ENCODE results near the gene PIK3C2G. TPM values are rescaled to one million over a fixed set of nuclear protein-coding genes. Genes with fewer than 3 reads are reported as not detected.

PIK3C2G gene
- total and polyA plus RNA-seq, 2 donors, result 0.05 TPM

- H3K9me3 ChIP-seq (ENCODE audit: control insufficient read depth in 2 of 2, insufficient read depth in 1 of 2, low read length in 1 of 2), result no peaks in the 10 kb centered on the region
- H3K27ac ChIP-seq (ENCODE audit: low read depth in 1 of 2, low read length in 1 of 2), result no peak overlapping the region
- no peaks in the 10 kb centered on the region for H3K4me1 ChIP-seq (ENCODE audit: control insufficient read depth in 2 of 2, insufficient read depth in 2 of 2, low read length in 2 of 2)
- H3K36me3 ChIP-seq (ENCODE audit: control insufficient read depth in 2 of 2, insufficient read depth in 2 of 2, low read length in 1 of 2), result no peaks in the 10 kb centered on the region
- no peak overlapping the region for H3K4me3 ChIP-seq (ENCODE audit: low read length in 2 of 2)
- H3K27me3 ChIP-seq (ENCODE audit: control insufficient read depth in 2 of 2, insufficient read depth in 1 of 2, low read length in 1 of 2), result no peaks in the 10 kb centered on the region
- DNase-seq (ENCODE audit: low read depth in 6 of 9, low spot score in 9 of 9), result no peak
- 95% methylated on average over 3 of the region's 3 CpGs for WGBS
Observed at GRCh38 chr12:18551701-18552100, 290.4 kb downstream of the PIK3C2G start.

GRCh38 chr12:18552829-18553228 is 291.5 kb downstream of the PIK3C2G start:
- no peaks in the 10 kb centered on the region for H3K36me3 ChIP-seq (ENCODE audit: control insufficient read depth in 2 of 2, insufficient read depth in 2 of 2, low read length in 1 of 2)
- DNase-seq (ENCODE audit: low read depth in 6 of 9, low spot score in 9 of 9), result no peak
- no peak overlapping the region for H3K27ac ChIP-seq (ENCODE audit: low read depth in 1 of 2, low read length in 1 of 2)
- H3K4me3 ChIP-seq (ENCODE audit: low read length in 2 of 2), result no peak overlapping the region
- H3K9me3 ChIP-seq (ENCODE audit: control insufficient read depth in 2 of 2, insufficient read depth in 1 of 2, low read length in 1 of 2), result no peaks in the 10 kb centered on the region
- H3K27me3 ChIP-seq (ENCODE audit: control insufficient read depth in 2 of 2, insufficient read depth in 1 of 2, low read length in 1 of 2), result no peaks in the 10 kb centered on the region
- H3K4me1 ChIP-seq (ENCODE audit: control insufficient read depth in 2 of 2, insufficient read depth in 2 of 2, low read length in 2 of 2), result no peaks in the 10 kb centered on the region
- 95% methylated on average over 5 of the region's 5 CpGs for WGBS

- Histone ChIP-seq H3K4me1 (ENCODE audit: control insufficient read depth in 2 of 2, insufficient read depth in 2 of 2, low read length in 2 of 2) (no peaks in the 10 kb centered on the region), H3K9me3 (ENCODE audit: control insufficient read depth in 2 of 2, insufficient read depth in 1 of 2, low read length in 1 of 2) (no peaks in the 10 kb centered on the region), H3K27me3 (ENCODE audit: control insufficient read depth in 2 of 2, insufficient read depth in 1 of 2, low read length in 1 of 2) (no peaks in the 10 kb centered on the region), H3K27ac (ENCODE audit: low read depth in 1 of 2, low read length in 1 of 2) (no peak overlapping the region), H3K4me3 (ENCODE audit: low read length in 2 of 2) (no peak overlapping the region), H3K36me3 (ENCODE audit: control insufficient read depth in 2 of 2, insufficient read depth in 2 of 2, low read length in 1 of 2) (no peaks in the 10 kb centered on the region)
- 94% methylated on average over 2 of the region's 2 CpGs for WGBS
- DNase-seq (ENCODE audit: low read depth in 6 of 9, low spot score in 9 of 9), result no peak
Observed at GRCh38 chr12:18556161-18556560, 294.8 kb downstream of the PIK3C2G start.

GRCh38 chr12:18559242-18559641 is 297.9 kb downstream of the PIK3C2G start:
- WGBS, result 50% methylated on average over 1 of the region's 1 CpG
- DNase-seq (ENCODE audit: low read depth in 6 of 9, low spot score in 9 of 9), result no peak
- no peak overlapping the region for H3K4me3 ChIP-seq (ENCODE audit: low read length in 2 of 2)
- no peaks in the 10 kb centered on the region for H3K9me3 ChIP-seq (ENCODE audit: control insufficient read depth in 2 of 2, insufficient read depth in 1 of 2, low read length in 1 of 2)
- H3K27me3 ChIP-seq (ENCODE audit: control insufficient read depth in 2 of 2, insufficient read depth in 1 of 2, low read length in 1 of 2), result no peaks in the 10 kb centered on the region
- no peaks in the 10 kb centered on the region for H3K4me1 ChIP-seq (ENCODE audit: control insufficient read depth in 2 of 2, insufficient read depth in 2 of 2, low read length in 2 of 2)
- no peak overlapping the region for H3K27ac ChIP-seq (ENCODE audit: low read depth in 1 of 2, low read length in 1 of 2)
- H3K36me3 ChIP-seq (ENCODE audit: control insufficient read depth in 2 of 2, insufficient read depth in 2 of 2, low read length in 1 of 2), result no peaks in the 10 kb centered on the region

- DNase-seq (ENCODE audit: low read depth in 6 of 9, low spot score in 9 of 9), result no peak
- Histone ChIP-seq H3K4me3 (ENCODE audit: low read length in 2 of 2) (no peak overlapping the region), H3K4me1 (ENCODE audit: control insufficient read depth in 2 of 2, insufficient read depth in 2 of 2, low read length in 2 of 2) (no peaks in the 10 kb centered on the region), H3K27ac (ENCODE audit: low read depth in 1 of 2, low read length in 1 of 2) (no peak overlapping the region), H3K9me3 (ENCODE audit: control insufficient read depth in 2 of 2, insufficient read depth in 1 of 2, low read length in 1 of 2) (no peaks in the 10 kb centered on the region), H3K36me3 (ENCODE audit: control insufficient read depth in 2 of 2, insufficient read depth in 2 of 2, low read length in 1 of 2) (no peaks in the 10 kb centered on the region), H3K27me3 (ENCODE audit: control insufficient read depth in 2 of 2, insufficient read depth in 1 of 2, low read length in 1 of 2) (no peaks in the 10 kb centered on the region)
- 87% methylated on average over 4 of the region's 4 CpGs for WGBS
Observed at GRCh38 chr12:18562531-18562930, 301.2 kb downstream of the PIK3C2G start.

GRCh38 chr12:18564306-18564705 is 303.0 kb downstream of the PIK3C2G start:
- Histone ChIP-seq H3K27ac (ENCODE audit: low read depth in 1 of 2, low read length in 1 of 2) (no peak overlapping the region), H3K27me3 (ENCODE audit: control insufficient read depth in 2 of 2, insufficient read depth in 1 of 2, low read length in 1 of 2) (no peaks in the 10 kb centered on the region), H3K9me3 (ENCODE audit: control insufficient read depth in 2 of 2, insufficient read depth in 1 of 2, low read length in 1 of 2) (no peaks in the 10 kb centered on the region), H3K36me3 (ENCODE audit: control insufficient read depth in 2 of 2, insufficient read depth in 2 of 2, low read length in 1 of 2) (no peaks in the 10 kb centered on the region), H3K4me1 (ENCODE audit: control insufficient read depth in 2 of 2, insufficient read depth in 2 of 2, low read length in 2 of 2) (no peaks in the 10 kb centered on the region), H3K4me3 (ENCODE audit: low read length in 2 of 2) (no peak overlapping the region)
- WGBS, result 98% methylated on average over 1 of the region's 1 CpG
- DNase-seq (ENCODE audit: low read depth in 6 of 9, low spot score in 9 of 9), result no peak

- 85% methylated on average over 2 of the region's 2 CpGs for WGBS
- Histone ChIP-seq H3K4me3 (ENCODE audit: low read length in 2 of 2) (no peak overlapping the region), H3K9me3 (ENCODE audit: control insufficient read depth in 2 of 2, insufficient read depth in 1 of 2, low read length in 1 of 2) (no peaks in the 10 kb centered on the region), H3K27ac (ENCODE audit: low read depth in 1 of 2, low read length in 1 of 2) (no peak overlapping the region), H3K36me3 (ENCODE audit: control insufficient read depth in 2 of 2, insufficient read depth in 2 of 2, low read length in 1 of 2) (no peaks in the 10 kb centered on the region), H3K4me1 (ENCODE audit: control insufficient read depth in 2 of 2, insufficient read depth in 2 of 2, low read length in 2 of 2) (no peaks in the 10 kb centered on the region), H3K27me3 (ENCODE audit: control insufficient read depth in 2 of 2, insufficient read depth in 1 of 2, low read length in 1 of 2) (no peaks in the 10 kb centered on the region)
- DNase-seq (ENCODE audit: low read depth in 6 of 9, low spot score in 9 of 9), result no peak
Observed at GRCh38 chr12:18567787-18568186, 306.5 kb downstream of the PIK3C2G start.

GRCh38 chr12:18570543-18570942 is 309.2 kb downstream of the PIK3C2G start:
- H3K27me3 ChIP-seq (ENCODE audit: control insufficient read depth in 2 of 2, insufficient read depth in 1 of 2, low read length in 1 of 2), result no peaks in the 10 kb centered on the region
- H3K9me3 ChIP-seq (ENCODE audit: control insufficient read depth in 2 of 2, insufficient read depth in 1 of 2, low read length in 1 of 2), result no peaks in the 10 kb centered on the region
- 97% methylated on average over 4 of the region's 4 CpGs for WGBS
- no peaks in the 10 kb centered on the region for H3K36me3 ChIP-seq (ENCODE audit: control insufficient read depth in 2 of 2, insufficient read depth in 2 of 2, low read length in 1 of 2)
- H3K4me3 ChIP-seq (ENCODE audit: low read length in 2 of 2), result no peak overlapping the region
- DNase-seq (ENCODE audit: low read depth in 6 of 9, low spot score in 9 of 9), result no peak
- no peaks in the 10 kb centered on the region for H3K4me1 ChIP-seq (ENCODE audit: control insufficient read depth in 2 of 2, insufficient read depth in 2 of 2, low read length in 2 of 2)
- H3K27ac ChIP-seq (ENCODE audit: low read depth in 1 of 2, low read length in 1 of 2), result no peak overlapping the region

GRCh38 chr12:18576104-18576626 is 314.8 kb downstream of the PIK3C2G start:
- H3K4me1 ChIP-seq (ENCODE audit: control insufficient read depth in 2 of 2, insufficient read depth in 2 of 2, low read length in 2 of 2), result no peaks in the 10 kb centered on the region
- DNase-seq (ENCODE audit: low read depth in 6 of 9, low spot score in 9 of 9), result no peak
- no peak overlapping the region for H3K27ac ChIP-seq (ENCODE audit: low read depth in 1 of 2, low read length in 1 of 2)
- 90% methylated on average over 1 of the region's 1 CpG for WGBS
- H3K4me3 ChIP-seq (ENCODE audit: low read length in 2 of 2), result no peak overlapping the region
- H3K27me3 ChIP-seq (ENCODE audit: control insufficient read depth in 2 of 2, insufficient read depth in 1 of 2, low read length in 1 of 2), result no peaks in the 10 kb centered on the region
- H3K9me3 ChIP-seq (ENCODE audit: control insufficient read depth in 2 of 2, insufficient read depth in 1 of 2, low read length in 1 of 2), result no peaks in the 10 kb centered on the region
- H3K36me3 ChIP-seq (ENCODE audit: control insufficient read depth in 2 of 2, insufficient read depth in 2 of 2, low read length in 1 of 2), result no peaks in the 10 kb centered on the region

- Histone ChIP-seq H3K4me3 (ENCODE audit: low read length in 2 of 2) (no peak overlapping the region), H3K27ac (ENCODE audit: low read depth in 1 of 2, low read length in 1 of 2) (no peak overlapping the region), H3K9me3 (ENCODE audit: control insufficient read depth in 2 of 2, insufficient read depth in 1 of 2, low read length in 1 of 2) (no peaks in the 10 kb centered on the region), H3K4me1 (ENCODE audit: control insufficient read depth in 2 of 2, insufficient read depth in 2 of 2, low read length in 2 of 2) (no peaks in the 10 kb centered on the region), H3K36me3 (ENCODE audit: control insufficient read depth in 2 of 2, insufficient read depth in 2 of 2, low read length in 1 of 2) (no peaks in the 10 kb centered on the region), H3K27me3 (ENCODE audit: control insufficient read depth in 2 of 2, insufficient read depth in 1 of 2, low read length in 1 of 2) (no peaks in the 10 kb centered on the region)
- WGBS, result 94% methylated on average over 1 of the region's 1 CpG
- no peak for DNase-seq (ENCODE audit: low read depth in 6 of 9, low spot score in 9 of 9)
Observed at GRCh38 chr12:18576648-18577047, 315.3 kb downstream of the PIK3C2G start.
